Effector memory CD4-positive, alpha-beta T cell (primary cell): Measurements from ENCODE around the gene MS4A7.
"Not testable (repeated sequence)": the region's sequence is repeated elsewhere in the genome, so short reads cannot be mapped to it uniquely, and the experiment has no call there.

Source experiments
- DNase-seq, 3 donors: peaks; one replicate each; pipeline ENCODE4 v3.0.0-alpha.2; 2020
- H3K27ac ChIP-seq: 2 replicates; pipeline ENCODE4 v1.7.0; 2013; ENCODE audit warnings: mild to moderate bottlenecking, low read length, moderate library complexity; ENCODE audit not compliant: insufficient read depth, poor library complexity, severe bottlenecking
- H3K27me3 ChIP-seq: replicated peaks from 2 replicates; pipeline ENCODE4 v1.7.0; 2013; ENCODE audit warnings: mild to moderate bottlenecking, low read length; ENCODE audit not compliant: insufficient read depth, control insufficient read depth, poor library complexity, severe bottlenecking
- H3K36me3 ChIP-seq: 2 replicates; pipeline ENCODE4 v1.7.0; 2013; ENCODE audit warnings: mild to moderate bottlenecking, low read length, moderate library complexity; ENCODE audit not compliant: control insufficient read depth, insufficient read depth
- H3K4me1 ChIP-seq: 2 replicates; pipeline ENCODE4 v1.7.0; 2013; ENCODE audit warnings: low read length, mild to moderate bottlenecking; ENCODE audit not compliant: control insufficient read depth, insufficient read depth, poor library complexity, severe bottlenecking
- H3K4me3 ChIP-seq: 2 replicates; pipeline ENCODE4 v1.7.0; 2013; ENCODE audit warnings: low read length, low read depth, mild to moderate bottlenecking; ENCODE audit not compliant: insufficient read depth, poor library complexity, severe bottlenecking
- H3K9me3 ChIP-seq: 2 replicates; pipeline ENCODE4 v1.7.0; 2013; ENCODE audit warnings: mild to moderate bottlenecking, low read length, moderate library complexity; ENCODE audit not compliant: control insufficient read depth

MS4A7 gene

DNA sequence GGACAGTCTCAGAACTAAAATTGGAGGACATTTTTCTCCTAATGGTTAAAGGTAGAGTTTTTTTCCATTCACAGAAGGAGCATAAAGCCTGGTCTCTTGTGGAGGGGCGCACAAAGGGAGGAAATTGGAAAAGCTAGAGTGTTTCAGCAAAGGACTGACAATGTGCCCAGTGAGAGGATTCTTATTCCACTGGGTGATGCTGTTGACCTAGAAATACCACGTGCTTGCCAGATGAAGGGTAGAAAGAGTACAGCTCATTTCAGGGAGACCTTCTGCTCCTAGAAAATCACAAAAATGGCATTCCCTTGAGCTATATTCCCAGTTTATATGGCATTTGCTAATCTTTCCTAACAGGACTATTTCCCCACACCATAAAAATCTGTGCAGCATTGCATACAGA, 30.2 kb upstream of the MS4A7 start:
- Histone ChIP-seq H3K36me3 (no peaks in the 10 kb centered on the region), H3K27me3 (no peaks in the 10 kb centered on the region)

DNA sequence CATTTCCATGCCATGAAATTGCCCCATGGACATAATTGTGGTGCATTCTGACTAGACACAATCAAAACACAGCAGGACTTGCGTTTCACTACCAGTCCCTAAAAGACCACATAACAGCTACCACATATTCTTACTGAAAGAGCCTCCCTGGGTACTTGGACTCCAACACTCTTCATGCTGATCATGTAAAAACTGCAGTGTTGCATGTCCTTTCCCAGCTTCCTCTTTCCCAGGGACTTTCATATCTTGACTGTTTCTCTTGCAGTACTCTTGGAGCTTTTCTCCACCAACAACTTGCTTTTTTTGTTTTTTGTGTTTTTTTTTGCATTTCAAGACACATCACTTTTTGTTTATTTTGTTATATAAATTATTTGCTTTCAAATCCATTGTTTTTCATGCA, 28.3 kb upstream of the MS4A7 start:
- no peaks in the 10 kb centered on the region for H3K27me3 ChIP-seq
- H3K36me3 ChIP-seq = no peaks in the 10 kb centered on the region
- no peak for DNase-seq
- H3K4me3 ChIP-seq = no peak overlapping the region
- H3K9me3 ChIP-seq = no peaks in the 10 kb centered on the region
- H3K27ac ChIP-seq = no peak overlapping the region
- H3K4me1 ChIP-seq = no peaks in the 10 kb centered on the region

More for the DNA sequence above, 30.2 kb upstream of the MS4A7 start:
- Histone ChIP-seq H3K4me3 (no peak overlapping the region), H3K27ac (no peak overlapping the region), H3K4me1 (no peaks in the 10 kb centered on the region), H3K9me3 (no peaks in the 10 kb centered on the region)
- no peak for DNase-seq

DNA sequence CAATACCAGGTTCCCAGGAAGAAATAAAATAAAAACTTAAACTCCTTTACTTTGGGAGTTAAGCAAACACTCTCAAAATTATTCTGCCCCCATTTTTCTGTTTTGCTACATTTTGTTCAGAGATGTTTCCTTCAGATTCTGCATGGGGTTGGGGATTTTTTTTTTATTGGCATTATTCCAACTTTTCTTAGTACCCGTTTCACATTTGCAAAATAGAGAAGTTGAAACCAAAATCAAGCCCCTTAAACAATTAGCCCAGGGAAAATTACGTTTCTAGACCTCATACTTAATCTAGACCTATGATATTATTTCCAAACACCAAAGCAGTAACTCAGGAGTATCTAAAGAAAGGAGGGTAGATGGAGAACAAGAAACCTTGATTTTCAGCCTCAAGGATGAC, 20.6 kb upstream of the MS4A7 start:
- H3K27ac ChIP-seq = no peak overlapping the region
- no peaks in the 10 kb centered on the region for H3K9me3 ChIP-seq
- no peaks in the 10 kb centered on the region for H3K36me3 ChIP-seq
- no peak overlapping the region for H3K4me3 ChIP-seq
- DNase-seq = no peak
- no peaks in the 10 kb centered on the region for H3K4me1 ChIP-seq
- H3K27me3 ChIP-seq = no peaks in the 10 kb centered on the region

DNA sequence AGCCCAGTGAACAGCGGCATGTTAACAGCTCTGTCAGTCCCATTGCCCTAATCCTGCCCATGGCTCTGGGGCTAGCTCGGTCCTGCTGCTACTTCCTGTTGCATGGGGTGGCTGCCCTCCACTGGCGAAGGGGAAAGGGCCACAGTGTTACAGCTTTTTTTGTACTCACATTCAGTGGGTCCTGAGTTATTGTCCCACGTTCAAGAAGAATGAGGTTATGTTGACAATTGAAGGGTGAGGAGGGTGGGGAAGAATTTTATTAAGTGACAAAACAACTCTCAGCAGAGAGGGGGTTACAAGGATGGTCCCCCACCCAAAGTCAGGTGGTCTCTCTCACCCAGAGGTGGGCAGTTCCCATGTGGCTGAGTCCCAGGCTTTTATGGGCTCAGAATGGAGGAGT, 17.7 kb upstream of the MS4A7 start:
- Histone ChIP-seq H3K9me3 (no peaks in the 10 kb centered on the region), H3K27me3 (peaks cover 3% of the 10 kb centered on the region), H3K27ac (no peak overlapping the region), H3K4me3 (no peak overlapping the region), H3K36me3 (no peaks in the 10 kb centered on the region), H3K4me1 (no peaks in the 10 kb centered on the region)
- no peak for DNase-seq

DNA sequence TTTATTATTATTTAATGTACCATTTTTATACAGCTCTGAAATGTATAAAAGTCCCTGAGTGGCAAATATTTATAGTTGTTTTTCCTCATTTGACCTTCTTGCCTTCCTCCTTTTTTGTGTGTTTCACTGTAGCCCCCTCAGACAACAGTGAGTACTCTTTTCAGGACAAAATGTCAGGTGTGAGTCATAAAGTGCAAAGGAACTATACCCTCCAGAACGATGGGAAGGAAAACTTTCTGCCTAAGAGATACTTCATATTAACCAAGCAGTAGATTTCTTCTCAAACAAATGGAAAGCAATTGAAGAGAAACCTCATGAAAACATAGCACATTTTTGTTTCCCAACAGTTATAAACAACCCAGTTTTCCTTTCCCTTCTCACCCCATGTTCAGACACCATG, 16.1 kb upstream of the MS4A7 start:
- Histone ChIP-seq H3K36me3 (no peaks in the 10 kb centered on the region), H3K4me1 (no peaks in the 10 kb centered on the region), H3K27me3 (peaks cover 3% of the 10 kb centered on the region), H3K27ac (no peak overlapping the region), H3K9me3 (no peaks in the 10 kb centered on the region), H3K4me3 (no peak overlapping the region)
- DNase-seq = no peak

DNA sequence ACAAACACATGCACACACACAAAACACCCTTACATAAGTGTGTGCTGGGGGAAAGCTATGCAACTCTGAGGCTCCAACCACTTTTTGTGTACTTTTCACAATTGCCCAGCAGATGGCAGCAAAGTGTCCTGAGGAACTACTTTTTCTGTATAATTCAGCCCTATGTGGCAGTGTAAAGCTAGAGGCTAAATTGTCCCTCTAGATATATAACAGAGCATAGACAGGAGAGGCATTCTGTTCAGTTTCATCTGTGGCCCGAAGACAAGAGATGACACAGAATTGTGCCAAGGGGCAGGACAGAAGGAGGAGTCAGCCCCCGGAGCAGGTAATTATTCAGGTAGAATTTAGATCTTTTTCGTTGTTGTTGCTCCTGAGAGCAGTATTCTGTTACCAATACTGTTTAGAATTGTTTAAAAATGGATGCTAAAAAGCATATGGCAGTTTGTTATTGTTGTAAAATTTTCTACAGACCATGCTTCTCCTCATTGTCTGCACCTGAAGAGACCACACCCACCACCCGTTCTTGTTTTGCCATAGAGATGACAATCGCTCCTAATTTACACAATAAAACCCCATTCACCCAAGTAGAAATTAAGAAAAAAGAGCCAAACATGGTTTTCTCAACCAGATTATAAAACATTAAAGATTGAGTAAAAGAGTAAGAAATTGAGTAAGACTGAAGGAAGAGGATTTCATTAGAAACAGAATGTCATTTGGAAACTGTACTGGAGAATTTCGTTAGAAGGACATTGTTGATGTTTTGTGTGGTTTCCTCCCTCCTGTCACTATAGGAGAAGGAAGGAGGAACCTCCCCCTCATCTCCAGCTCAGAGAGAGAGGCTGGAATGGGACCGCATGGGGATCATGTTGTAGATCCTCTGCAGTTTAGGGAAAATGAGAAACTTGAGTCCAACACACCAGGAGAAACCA, 14.5 kb upstream of the MS4A7 start:
- H3K9me3 ChIP-seq = no peaks in the 10 kb centered on the region
- no peak overlapping the region for H3K4me3 ChIP-seq
- no peak overlapping the region for H3K27ac ChIP-seq
- H3K36me3 ChIP-seq = no peaks in the 10 kb centered on the region
- no peaks in the 10 kb centered on the region for H3K4me1 ChIP-seq
- peaks cover 3% of the 10 kb centered on the region for H3K27me3 ChIP-seq
- peak in 2 of 3 donors; percentile 1 to 41 for DNase-seq

DNA sequence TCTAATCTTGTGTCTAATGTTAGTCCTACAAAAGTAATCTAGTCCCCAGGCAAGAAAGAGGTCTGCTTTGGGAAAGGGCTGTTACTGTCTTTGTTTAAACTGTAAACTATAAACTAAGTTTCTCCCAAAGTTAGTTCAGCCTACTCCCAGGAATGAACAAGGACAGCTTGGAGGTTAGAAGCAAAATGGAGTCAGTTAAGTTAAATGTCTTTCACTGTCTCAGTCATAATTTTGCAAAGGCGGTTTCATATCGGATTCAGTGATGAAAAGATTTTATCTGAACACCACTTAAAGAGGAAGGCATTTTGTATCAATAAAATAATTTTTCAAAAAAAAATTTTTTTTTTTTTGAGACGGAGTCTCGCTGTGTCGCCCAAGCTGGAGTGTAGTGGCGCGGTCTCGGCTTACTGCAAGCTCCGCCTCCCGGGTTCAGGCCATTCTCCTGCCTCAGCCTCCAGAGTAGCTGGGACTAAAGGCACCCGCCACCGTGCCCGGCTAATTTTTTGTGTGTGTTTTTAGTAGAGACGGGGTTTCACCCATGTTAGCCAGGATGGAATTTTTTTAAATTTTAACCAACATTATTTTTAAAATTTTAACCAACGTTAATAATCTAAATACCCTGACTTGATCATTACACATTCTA, 11.9 kb upstream of the MS4A7 start:
- not testable (repeated sequence) for H3K27ac ChIP-seq, H3K4me1 ChIP-seq, H3K27me3 ChIP-seq, H3K9me3 ChIP-seq, H3K36me3 ChIP-seq, H3K4me3 ChIP-seq, DNase-seq

DNA sequence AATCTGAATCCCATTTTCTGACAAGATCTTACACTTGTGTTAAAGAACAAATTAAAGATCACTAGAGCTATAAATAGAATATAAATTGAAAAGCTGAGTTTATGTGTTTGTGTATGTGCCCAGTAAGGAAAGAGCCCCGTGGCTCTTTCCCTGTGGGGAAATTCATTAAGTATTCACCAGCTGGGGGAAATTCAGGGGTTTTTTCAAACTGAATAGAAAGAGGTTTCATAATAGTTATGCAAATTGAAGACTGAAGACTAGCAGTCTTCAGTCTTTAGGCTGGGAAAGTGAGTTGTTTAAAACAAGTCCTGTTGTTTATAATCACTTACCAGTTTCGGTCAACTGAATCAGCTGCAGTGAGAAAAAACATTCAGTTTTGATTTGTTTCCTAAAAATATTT, 11.3 kb upstream of the MS4A7 start:
- Histone ChIP-seq H3K27me3 (peaks cover 3% of the 10 kb centered on the region), H3K4me1 (no peaks in the 10 kb centered on the region), H3K4me3 (no peak overlapping the region), H3K27ac (no peak overlapping the region), H3K36me3 (no peaks in the 10 kb centered on the region), H3K9me3 (no peaks in the 10 kb centered on the region)
- DNase-seq = no peak

DNA sequence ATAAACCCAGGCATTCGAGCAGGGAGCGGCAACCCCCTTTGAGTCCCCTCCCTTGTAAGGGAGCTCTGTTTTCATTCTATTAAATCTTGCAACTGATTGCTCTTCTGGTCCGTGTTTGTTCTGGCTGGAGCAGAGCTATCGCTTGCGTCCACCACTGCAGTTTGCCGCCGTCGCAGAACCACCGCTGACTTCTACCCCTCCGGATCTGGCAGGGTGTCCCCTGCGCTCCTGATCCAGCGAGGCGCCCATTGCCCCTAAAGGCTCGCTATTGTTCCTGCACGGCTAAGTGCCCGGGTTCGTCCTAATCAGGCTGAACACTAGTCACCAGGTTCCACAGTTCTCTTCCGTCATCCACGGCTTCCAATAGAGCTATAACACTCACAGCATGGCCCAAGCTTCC, 10.4 kb upstream of the MS4A7 start:
- no peaks in the 10 kb centered on the region for H3K4me1 ChIP-seq
- H3K36me3 ChIP-seq = no peaks in the 10 kb centered on the region
- H3K9me3 ChIP-seq = no peaks in the 10 kb centered on the region
- no peak overlapping the region for H3K27ac ChIP-seq
- peaks cover 3% of the 10 kb centered on the region for H3K27me3 ChIP-seq
- no peak overlapping the region for H3K4me3 ChIP-seq
- DNase-seq = no peak

DNA sequence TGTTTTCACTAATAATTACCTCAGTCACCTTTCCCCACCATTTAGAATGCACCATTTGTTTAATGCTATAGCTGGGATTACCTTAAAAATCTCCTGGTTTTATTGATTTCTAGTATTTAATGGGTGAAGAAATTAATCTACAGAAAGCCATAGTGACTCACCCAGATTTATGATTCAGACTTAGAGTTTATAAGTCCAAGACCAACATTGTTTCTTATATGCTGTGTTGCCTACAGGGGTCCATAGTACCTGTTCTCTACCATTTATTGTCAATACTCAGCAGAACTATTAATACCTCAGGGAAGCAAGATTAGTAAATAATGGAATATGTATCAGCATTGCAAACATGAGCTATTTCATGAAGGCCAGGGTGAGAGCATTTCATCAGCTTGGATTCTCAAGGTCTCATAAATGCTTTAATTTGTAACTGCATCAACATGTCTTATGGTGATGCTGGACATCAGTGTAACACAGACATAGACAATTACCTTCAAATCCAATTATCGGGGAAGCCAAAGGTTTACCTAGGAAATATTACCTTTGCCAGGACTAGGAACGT, 8.0 kb upstream of the MS4A7 start:
- H3K36me3 ChIP-seq = no peaks in the 10 kb centered on the region
- no peaks in the 10 kb centered on the region for H3K4me1 ChIP-seq
- no peak for DNase-seq
- H3K27ac ChIP-seq = no peak overlapping the region
- no peaks in the 10 kb centered on the region for H3K9me3 ChIP-seq
- H3K4me3 ChIP-seq = no peak overlapping the region
- no peaks in the 10 kb centered on the region for H3K27me3 ChIP-seq
